Measurements from ENCODE around the gene CDKL4.
"Not testable (repeated sequence)": the region's sequence is repeated elsewhere in the genome, so short reads cannot be mapped to it uniquely, and the experiment has no call there.

CDKL4 gene

GRCh38 chr2:39140948-39141333 lies 102.8 kb downstream of the CDKL4 start:
- not testable (repeated sequence) for DNase-seq

GRCh38 chr2:39140322-39140847 lies 103.4 kb downstream of the CDKL4 start:
- DNase-seq: no peak

GRCh38 chr2:39139511-39140237 lies 104.1 kb downstream of the CDKL4 start:
- DNase-seq: peak; percentile 49

DNA sequence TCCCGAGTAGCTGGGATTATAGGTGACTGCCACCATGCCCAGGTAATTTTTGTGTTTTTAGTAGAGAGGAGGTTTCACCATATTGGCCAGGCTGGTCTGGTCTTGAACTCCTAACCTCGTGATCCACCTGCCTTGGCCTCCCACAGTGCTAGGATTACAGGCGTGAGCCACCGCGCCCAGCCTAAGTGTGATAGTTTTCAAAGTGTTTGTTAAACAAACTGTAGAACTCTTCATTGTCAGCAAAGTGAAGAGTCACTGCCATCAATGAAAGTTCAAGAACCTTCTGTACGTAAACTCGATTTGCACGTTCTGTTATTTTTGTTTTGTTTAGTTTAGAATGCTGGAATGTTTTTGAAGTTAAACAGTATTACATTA lies 104.9 kb downstream of the CDKL4 start:
- no peak for DNase-seq

GRCh38 chr2:39138187-39138836 lies 105.5 kb downstream of the CDKL4 start:
- not testable (repeated sequence) for DNase-seq

DNA sequence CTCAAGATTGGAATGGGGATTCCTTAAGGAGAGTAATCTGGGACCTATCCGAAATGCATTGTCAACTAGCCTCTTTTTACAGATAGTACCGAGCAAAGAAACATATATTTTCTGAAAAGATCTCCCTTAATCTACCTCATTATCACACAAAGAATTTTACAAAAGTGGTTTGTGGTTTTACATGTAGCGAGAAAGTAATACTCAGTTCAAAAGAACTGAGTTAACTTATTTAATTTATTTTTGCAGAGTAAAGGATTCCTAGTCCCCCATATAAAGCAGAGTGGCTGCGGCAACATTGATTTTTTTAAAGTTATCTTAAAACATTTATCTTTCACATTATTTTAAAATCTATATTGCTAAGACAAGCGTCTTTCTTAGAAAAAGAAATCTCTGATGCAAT lies 107.0 kb downstream of the CDKL4 start:
- DNase-seq: peak; percentile 46

DNA sequence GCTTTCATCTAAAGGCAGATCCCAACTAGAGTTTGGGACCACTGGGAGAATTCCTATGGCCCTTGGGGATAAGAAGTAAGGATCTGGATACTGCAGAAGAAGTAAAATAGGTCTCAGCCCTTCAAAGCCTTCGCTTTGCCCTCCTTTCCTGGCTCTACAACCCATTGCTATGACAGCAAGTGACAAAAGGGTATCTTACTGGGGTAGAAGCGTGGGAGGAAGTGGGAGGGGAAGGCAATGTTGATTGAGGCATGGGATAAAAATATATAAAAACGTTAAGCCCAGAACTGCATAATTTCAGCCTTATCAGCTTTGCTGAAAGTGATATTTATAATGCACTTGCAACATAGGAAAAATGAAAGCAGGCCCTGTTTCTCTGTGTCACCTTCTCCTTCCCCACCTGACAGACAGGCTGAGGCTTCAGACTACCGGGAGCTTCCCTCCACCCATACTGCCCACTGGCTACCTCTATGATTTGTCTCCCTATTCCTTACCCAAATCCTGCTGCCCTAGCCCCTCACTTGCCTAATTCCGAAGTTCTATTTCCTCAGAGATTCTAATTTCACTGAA lies 108.0 kb downstream of the CDKL4 start:
- DNase-seq: no peak

GRCh38 chr2:39133215-39133851 lies 110.4 kb downstream of the CDKL4 start:
- DNase-seq: no peak

DNA sequence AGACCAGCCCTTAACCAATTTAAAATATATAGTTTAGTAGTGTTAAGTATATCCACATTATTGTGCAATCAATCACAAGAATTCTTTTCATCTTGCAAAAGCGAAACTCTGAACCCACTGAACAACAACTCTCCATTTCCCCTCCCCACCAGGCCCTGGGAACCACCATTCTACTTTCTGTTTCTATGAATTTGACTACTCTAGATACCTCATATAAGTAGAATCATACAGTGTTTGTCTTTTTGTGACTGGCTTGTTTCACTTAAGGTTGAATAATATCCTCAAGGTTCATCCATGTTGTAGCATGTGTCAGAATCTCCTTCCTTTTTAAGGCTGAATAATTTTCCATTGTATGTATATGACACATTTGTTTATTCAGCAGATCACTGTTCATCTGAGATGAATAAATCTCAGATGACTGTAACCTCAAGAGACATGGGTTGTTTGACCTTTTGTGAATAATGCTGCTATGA lies 114.8 kb downstream of the CDKL4 start:
- peak; percentile 95 for DNase-seq

DNA sequence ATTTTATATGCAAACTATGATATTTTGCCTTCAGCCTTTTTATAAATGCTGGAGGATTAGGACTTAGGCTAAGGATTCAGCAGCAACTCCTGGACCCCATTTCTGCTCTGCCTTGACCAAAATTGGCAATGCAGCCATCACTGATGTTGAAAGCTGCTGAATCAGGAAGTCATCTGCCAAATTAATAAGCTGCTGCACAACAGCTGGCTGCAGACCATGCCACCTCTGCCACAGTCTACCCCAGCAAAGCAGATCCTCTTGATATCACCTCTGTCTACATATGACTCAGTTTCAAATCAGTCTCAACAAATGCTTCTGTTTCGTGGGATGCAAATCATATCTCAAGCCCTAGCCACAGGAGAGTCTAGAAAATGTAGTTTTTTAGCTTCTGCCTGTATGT lies 115.8 kb downstream of the CDKL4 start:
- peak; percentile 95 for DNase-seq
